Upper lobe of left lung (tissue), 4 donors: Measurements from ENCODE around the gene LRRC18.

Experiments used
- CTCF ChIP-seq, 6 experiments: fragments of 450-650 bp in 4 of 6; fragments of 200-600 bp in 2 of 6; sonication (generic) in 2 of 6; IDR thresholded peaks; one replicate each; pipeline ENCODE4 v1.5.1; 2016 to 2019; ENCODE audit warnings: antibody characterized with exemption in 6 of 6
- EP300 ChIP-seq, 4 donors: sonication (generic); formaldehyde crosslinking; IDR thresholded peaks; one replicate each; pipeline ENCODE4 v1.5.1; 2017; ENCODE audit warnings: antibody characterized with exemption in 4 of 4, control low read depth in 2 of 4

- TF ChIP-seq CTCF (IDR thresholded peaks at IDR 0.05) (no peak), EP300 (IDR thresholded peaks at IDR 0.05) (no peak)
These were observed 1.9 kb upstream of the LRRC18 start for GRCh38 chr10:48941427-48942075.
